ACC112 (cell line): ENCODE measurements around the gene NTM.
"Not testable (repeated sequence)": the region's sequence is repeated elsewhere in the genome, so short reads cannot be mapped to it uniquely, and the experiment has no call there.

Experiments
- H2AFZ ChIP-seq: fragments of 200-600 bp; sonication (generic); one replicate; pipeline ENCODE4 v1.6.0; 2017; ENCODE audit warnings: antibody characterized with exemption, low read length; ENCODE audit not compliant: unreplicated experiment
- H3K27ac ChIP-seq: fragments of 200-600 bp; sonication (generic); 2 replicates; pipeline ENCODE4 v1.5.1; 2014; ENCODE audit warnings: low read depth, mild to moderate bottlenecking, antibody characterized with exemption, low read length, moderate library complexity
- H3K27me3 ChIP-seq: fragments of 200-600 bp; sonication (generic); 2 replicates; pipeline ENCODE4 v1.6.1; 2014; ENCODE audit warnings: mild to moderate bottlenecking, antibody characterized with exemption, low read length, moderate library complexity, mixed read lengths; ENCODE audit not compliant: insufficient read depth
- H3K36me3 ChIP-seq: fragments of 200-600 bp; sonication (generic); 2 replicates; pipeline ENCODE4 v1.6.1; 2016; ENCODE audit warnings: mild to moderate bottlenecking, antibody characterized with exemption, low read length, moderate library complexity, mixed read lengths; ENCODE audit not compliant: insufficient read depth
- H3K4me1 ChIP-seq: fragments of 200-600 bp; sonication (generic); one replicate; pipeline ENCODE4 v1.6.1; 2016; ENCODE audit warnings: low read length, mixed read lengths; ENCODE audit not compliant: insufficient read depth, unreplicated experiment, control insufficient read depth
- H3K4me3 ChIP-seq: fragments of 200-600 bp; sonication (generic); 2 replicates; pipeline ENCODE4 v1.5.1; 2014; ENCODE audit warnings: mild to moderate bottlenecking, low read depth, low read length
- H3K79me2 ChIP-seq: fragments of 200-600 bp; sonication (generic); one replicate; pipeline ENCODE4 v1.6.0; 2016; ENCODE audit warnings: low read length; ENCODE audit not compliant: control insufficient read depth, unreplicated experiment, insufficient read depth

Gene NTM

GRCh38 chr11:131671734-131672133 is 301.3 kb downstream of the NTM start:
- H2AFZ ChIP-seq = no peak overlapping the region

GRCh38 chr11:131672191-131672590 is 301.8 kb downstream of the NTM start:
- no peak overlapping the region for H2AFZ ChIP-seq

More at GRCh38 chr11:131671734-131672133, 301.3 kb downstream of the NTM start:
- Histone ChIP-seq H3K36me3 (no peaks in the 10 kb centered on the region), H3K27me3 (peaks cover 17% of the 10 kb centered on the region), H3K4me3 (no peak overlapping the region), H3K27ac (no peak overlapping the region), H3K79me2 (no peaks in the 10 kb centered on the region), H3K4me1 (no peaks in the 10 kb centered on the region)

GRCh38 chr11:131674051-131674755 is 303.8 kb downstream of the NTM start:
- Histone ChIP-seq H3K27me3 (peaks cover 17% of the 10 kb centered on the region), H2AFZ (peak overlapping the region; percentile 39), H3K79me2 (no peaks in the 10 kb centered on the region), H3K36me3 (no peaks in the 10 kb centered on the region), H3K4me1 (no peaks in the 10 kb centered on the region), H3K4me3 (no peak overlapping the region), H3K27ac (no peak overlapping the region)

More at GRCh38 chr11:131672191-131672590, 301.8 kb downstream of the NTM start:
- Histone ChIP-seq H3K79me2 (no peaks in the 10 kb centered on the region), H3K36me3 (no peaks in the 10 kb centered on the region), H3K4me1 (no peaks in the 10 kb centered on the region), H3K4me3 (no peak overlapping the region), H3K27ac (no peak overlapping the region), H3K27me3 (peaks cover 17% of the 10 kb centered on the region)

GRCh38 chr11:131675121-131675888 is 304.9 kb downstream of the NTM start:
- H3K27ac ChIP-seq = no peak overlapping the region
- H3K4me3 ChIP-seq = no peak overlapping the region
- no peaks in the 10 kb centered on the region for H3K79me2 ChIP-seq
- peaks cover 17% of the 10 kb centered on the region for H3K27me3 ChIP-seq
- no peak overlapping the region for H2AFZ ChIP-seq
- H3K4me1 ChIP-seq = no peaks in the 10 kb centered on the region
- no peaks in the 10 kb centered on the region for H3K36me3 ChIP-seq

- Histone ChIP-seq H2AFZ (no peak overlapping the region), H3K27ac (no peak overlapping the region), H3K36me3 (no peaks in the 10 kb centered on the region), H3K79me2 (no peaks in the 10 kb centered on the region), H3K27me3 (peaks cover 17% of the 10 kb centered on the region), H3K4me3 (no peak overlapping the region), H3K4me1 (no peaks in the 10 kb centered on the region)
These were observed 307.5 kb downstream of the NTM start for GRCh38 chr11:131677828-131678470.

- Histone ChIP-seq H3K4me3 (no peak overlapping the region), H2AFZ (no peak overlapping the region), H3K79me2 (no peaks in the 10 kb centered on the region), H3K4me1 (no peaks in the 10 kb centered on the region), H3K36me3 (no peaks in the 10 kb centered on the region), H3K27me3 (peaks cover 25% of the 10 kb centered on the region), H3K27ac (no peak overlapping the region)
These were observed 308.4 kb downstream of the NTM start for GRCh38 chr11:131678658-131679340.

GRCh38 chr11:131680448-131680847 is 310.0 kb downstream of the NTM start:
- not testable (repeated sequence) for H3K27ac ChIP-seq, H3K4me1 ChIP-seq, H3K36me3 ChIP-seq, H3K4me3 ChIP-seq, H2AFZ ChIP-seq, H3K79me2 ChIP-seq
- H3K27me3 ChIP-seq = peaks cover 25% of the 10 kb centered on the region

- H3K27me3 ChIP-seq = peaks cover 23% of the 10 kb centered on the region
- no peaks in the 10 kb centered on the region for H3K4me1 ChIP-seq
- no peak overlapping the region for H2AFZ ChIP-seq
- no peak overlapping the region for H3K4me3 ChIP-seq
- no peak overlapping the region for H3K27ac ChIP-seq
- H3K36me3 ChIP-seq = no peaks in the 10 kb centered on the region
- H3K79me2 ChIP-seq = no peaks in the 10 kb centered on the region
These were observed 311.5 kb downstream of the NTM start for GRCh38 chr11:131681920-131682319.

GRCh38 chr11:131682373-131683015 is 312.1 kb downstream of the NTM start:
- H3K36me3 ChIP-seq = no peaks in the 10 kb centered on the region
- H3K4me1 ChIP-seq = no peaks in the 10 kb centered on the region
- H3K4me3 ChIP-seq = no peak overlapping the region
- no peak overlapping the region for H2AFZ ChIP-seq
- no peak overlapping the region for H3K27ac ChIP-seq
- H3K79me2 ChIP-seq = no peaks in the 10 kb centered on the region
- peaks cover 23% of the 10 kb centered on the region for H3K27me3 ChIP-seq

- Histone ChIP-seq H2AFZ (no peak overlapping the region), H3K4me3 (no peak overlapping the region), H3K36me3 (no peaks in the 10 kb centered on the region), H3K79me2 (no peaks in the 10 kb centered on the region), H3K4me1 (no peaks in the 10 kb centered on the region), H3K27ac (no peak overlapping the region), H3K27me3 (peaks cover 23% of the 10 kb centered on the region)
These were observed 312.7 kb downstream of the NTM start for GRCh38 chr11:131683131-131683530.
